Vagina (tissue), 2 donors: ENCODE results near the gene DNMBP. TPM values are rescaled to one million over a fixed set of nuclear protein-coding genes. Genes with fewer than 3 reads are reported as not detected.

Source experiments
- DNase-seq, 2 donors: peaks; one replicate each; pipeline ENCODE4 v3.0.0-alpha.2; 2017; ENCODE audit errors: extremely low spot score in 2 of 2
- H3K27ac ChIP-seq: fragments of 200-600 bp; sonication (generic); one replicate; pipeline ENCODE4 v1.5.1; 2019
- H3K27me3 ChIP-seq: fragments of 200-600 bp; sonication (generic); one replicate; pipeline ENCODE4 v1.5.1; 2019
- H3K36me3 ChIP-seq, 2 donors: fragments of 200-600 bp; sonication (generic); one replicate each; pipeline ENCODE4 v1.5.1; 2017 to 2019
- H3K4me1 ChIP-seq: fragments of 200-600 bp; sonication (generic); one replicate; pipeline ENCODE4 v1.5.1; 2019
- H3K4me3 ChIP-seq, 2 donors: fragments of 200-600 bp; sonication (generic); 1 replicate in 1 of 2; 2 replicates in 1 of 2; pipeline ENCODE4 v1.5.1; 2016 to 2019
- H3K9me3 ChIP-seq: fragments of 200-600 bp; sonication (generic); one replicate; pipeline ENCODE4 v1.5.1; 2019
- POLR2A ChIP-seq, 2 donors: fragments of 450-650 bp; IDR thresholded peaks; one replicate each; pipeline ENCODE4 v1.6.1; 2017; ENCODE audit warnings: antibody characterized with exemption in 2 of 2, mild to moderate bottlenecking in 2 of 2, moderate library complexity in 2 of 2
- POLR2AphosphoS5 ChIP-seq, 2 donors: sonication (generic); formaldehyde crosslinking; IDR thresholded peaks; one replicate each; pipeline ENCODE4 v1.9.0; 2017; ENCODE audit warnings: antibody characterized with exemption in 2 of 2, mild to moderate bottlenecking in 2 of 2, low read depth in 1 of 2; ENCODE audit not compliant: insufficient read depth in 1 of 2
- intact Hi-C: fragments of 100-400 bp; cut with DNase I; formaldehyde crosslinking; loops from one replicate; pipeline ENCODE4 v1.15.1; 2023
- total RNA-seq: library from RNA; depleted of rRNA; stranded (reverse); fragments of >200 nt; gene quantifications from one replicate; pipeline ENCODE4 v1.2.3, GENCODE V29; 2016
- TF ChIP-seq, protein P1 (sequence below), 3 experiments: fragments of 450-650 bp in 2 of 3; fragments of 200-600 bp in 1 of 3; sonication (generic) in 1 of 3; IDR thresholded peaks; one replicate each; pipeline ENCODE4 v1.5.1; 2017 to 2019; ENCODE audit warnings: antibody characterized with exemption in 3 of 3, mild to moderate bottlenecking in 2 of 3, moderate library complexity in 2 of 3

DNMBP gene
- total RNA-seq, 1 donor from 2014 or later = 31.9 TPM

DNA sequence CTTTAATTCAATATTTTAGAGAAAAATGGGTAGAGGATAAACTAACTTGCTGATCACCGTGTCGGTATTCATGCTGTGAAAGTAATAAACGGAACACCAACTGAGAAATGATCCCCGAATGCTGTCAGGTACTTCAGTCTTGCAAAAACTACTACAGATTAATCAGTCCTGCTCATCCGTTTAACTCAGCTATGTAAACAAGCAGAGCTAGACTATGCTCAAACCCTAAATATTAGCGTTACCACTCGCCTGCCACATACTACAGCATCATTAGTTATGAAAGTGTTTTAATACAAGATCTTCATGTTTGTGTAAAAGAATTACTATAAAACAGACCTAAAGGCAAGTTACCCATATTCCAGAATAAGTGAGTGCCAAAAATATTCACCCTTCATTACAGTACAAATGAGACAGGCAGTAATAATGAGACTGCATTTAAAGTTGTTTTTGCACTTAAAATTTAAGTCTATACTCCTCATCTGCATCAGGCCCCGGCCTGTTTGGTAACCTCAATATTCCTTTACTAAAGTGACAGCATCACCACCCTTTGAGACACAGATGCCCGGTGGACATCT, 952 bp downstream of the DNMBP start:
- no peak for DNase-seq
- Histone ChIP-seq H3K27me3 (no peaks in the 10 kb centered on the region), H3K4me3 (peak overlapping the region; percentile 82 to 95), H3K4me1 (peaks cover 46% of the 10 kb centered on the region), H3K27ac (peak overlapping the region; percentile 92), H3K36me3 (no peaks in the 10 kb centered on the region), H3K9me3 (no peaks in the 10 kb centered on the region)
- TF ChIP-seq POLR2AphosphoS5 (IDR thresholded peaks at IDR 0.05; ENCODE audit: insufficient read depth in 1 of 2, low read depth in 1 of 2) (no peak), POLR2A (IDR thresholded peaks at IDR 0.05) (no peak)
- TF ChIP-seq, protein P1, sequence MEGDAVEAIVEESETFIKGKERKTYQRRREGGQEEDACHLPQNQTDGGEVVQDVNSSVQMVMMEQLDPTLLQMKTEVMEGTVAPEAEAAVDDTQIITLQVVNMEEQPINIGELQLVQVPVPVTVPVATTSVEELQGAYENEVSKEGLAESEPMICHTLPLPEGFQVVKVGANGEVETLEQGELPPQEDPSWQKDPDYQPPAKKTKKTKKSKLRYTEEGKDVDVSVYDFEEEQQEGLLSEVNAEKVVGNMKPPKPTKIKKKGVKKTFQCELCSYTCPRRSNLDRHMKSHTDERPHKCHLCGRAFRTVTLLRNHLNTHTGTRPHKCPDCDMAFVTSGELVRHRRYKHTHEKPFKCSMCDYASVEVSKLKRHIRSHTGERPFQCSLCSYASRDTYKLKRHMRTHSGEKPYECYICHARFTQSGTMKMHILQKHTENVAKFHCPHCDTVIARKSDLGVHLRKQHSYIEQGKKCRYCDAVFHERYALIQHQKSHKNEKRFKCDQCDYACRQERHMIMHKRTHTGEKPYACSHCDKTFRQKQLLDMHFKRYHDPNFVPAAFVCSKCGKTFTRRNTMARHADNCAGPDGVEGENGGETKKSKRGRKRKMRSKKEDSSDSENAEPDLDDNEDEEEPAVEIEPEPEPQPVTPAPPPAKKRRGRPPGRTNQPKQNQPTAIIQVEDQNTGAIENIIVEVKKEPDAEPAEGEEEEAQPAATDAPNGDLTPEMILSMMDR (IDR thresholded peaks at IDR 0.05) = no peak
- intact Hi-C loops = no loop called here

DNA sequence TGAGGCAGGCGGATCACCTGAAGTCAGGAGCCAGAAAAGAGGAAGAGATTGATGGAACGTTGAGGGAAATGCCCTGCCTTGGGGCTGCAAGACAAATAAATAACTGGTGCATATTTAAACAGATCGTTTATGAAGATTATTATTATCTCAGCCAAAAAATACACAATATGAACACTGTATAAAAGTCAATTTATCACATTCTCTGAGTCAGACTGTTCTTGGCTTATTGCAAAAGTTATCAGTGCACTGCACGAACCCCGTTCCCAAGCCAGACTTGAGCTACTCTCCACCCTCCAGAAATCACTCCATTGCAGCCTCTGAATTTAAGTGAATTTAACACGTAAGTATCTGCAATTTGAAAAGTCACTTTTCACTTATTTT, 1.6 kb downstream of the DNMBP start:
- no peaks in the 10 kb centered on the region for H3K36me3 ChIP-seq
- intact Hi-C loops = no loop called here
- no peaks in the 10 kb centered on the region for H3K27me3 ChIP-seq
- TF ChIP-seq, protein P1 (IDR thresholded peaks at IDR 0.05) = no peak
- no peak for TF ChIP-seq POLR2AphosphoS5 (IDR thresholded peaks at IDR 0.05; ENCODE audit: insufficient read depth in 1 of 2, low read depth in 1 of 2)
- no peak for TF ChIP-seq POLR2A (IDR thresholded peaks at IDR 0.05)
- H3K4me1 ChIP-seq = peaks cover 53% of the 10 kb centered on the region
- H3K4me3 ChIP-seq = peak overlapping the region; percentile 82 to 95
- H3K9me3 ChIP-seq = no peaks in the 10 kb centered on the region
- DNase-seq = no peak
- H3K27ac ChIP-seq = peak overlapping the region; percentile 92

DNA sequence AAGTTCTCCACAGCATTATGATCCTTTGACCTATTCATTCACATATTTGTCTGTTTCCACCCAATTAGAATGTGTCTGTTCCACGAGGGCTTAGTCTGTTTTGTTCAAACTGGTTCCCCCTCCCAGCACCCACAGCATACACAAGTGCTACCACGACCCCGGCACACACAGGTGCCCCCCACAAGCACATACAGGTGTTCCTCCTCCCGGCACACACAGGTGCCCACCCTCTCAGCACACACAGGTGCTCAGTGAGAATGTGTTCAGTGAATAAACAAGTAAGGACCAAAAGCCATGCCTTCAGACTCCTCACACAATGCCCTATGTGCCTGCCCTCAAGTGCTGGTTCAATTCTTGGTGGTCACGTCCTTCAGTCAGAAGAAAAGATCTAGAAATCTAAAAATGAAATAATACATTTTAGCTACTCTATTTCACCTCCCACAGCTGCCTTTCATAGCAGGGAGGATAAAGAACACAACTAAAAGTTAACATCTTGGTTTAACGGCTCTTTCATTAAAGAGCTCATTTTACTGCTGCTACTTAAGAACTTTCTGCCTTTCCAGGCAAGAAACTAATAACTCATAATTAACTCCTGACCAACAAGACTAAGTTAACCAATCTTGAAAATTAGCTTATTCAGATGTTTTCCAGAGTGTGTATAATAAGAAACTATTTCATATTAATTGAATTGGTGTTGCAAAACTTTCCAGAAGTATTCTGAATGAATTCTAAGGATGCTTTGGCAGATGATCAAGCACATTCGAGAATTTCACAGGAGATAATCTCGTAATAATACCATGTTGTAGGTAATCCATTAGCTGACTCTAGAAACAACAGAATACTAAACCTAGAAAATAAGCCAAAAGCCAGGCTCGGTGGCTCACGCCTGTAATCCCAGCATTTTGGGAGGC, 2.3 kb downstream of the DNMBP start:
- H3K27me3 ChIP-seq = no peaks in the 10 kb centered on the region
- intact Hi-C loops = no loop called here
- TF ChIP-seq POLR2AphosphoS5 (IDR thresholded peaks at IDR 0.05; ENCODE audit: insufficient read depth in 1 of 2, low read depth in 1 of 2) (no peak), POLR2A (IDR thresholded peaks at IDR 0.05) (no peak)
- TF ChIP-seq, protein P1 (IDR thresholded peaks at IDR 0.05) = no peak
- H3K4me1 ChIP-seq = peaks cover 58% of the 10 kb centered on the region
- H3K9me3 ChIP-seq = no peaks in the 10 kb centered on the region
- peak overlapping the region; percentile 82 to 95 for H3K4me3 ChIP-seq
- DNase-seq = no peak
- H3K27ac ChIP-seq = peak overlapping the region; percentile 92
- no peaks in the 10 kb centered on the region for H3K36me3 ChIP-seq

DNA sequence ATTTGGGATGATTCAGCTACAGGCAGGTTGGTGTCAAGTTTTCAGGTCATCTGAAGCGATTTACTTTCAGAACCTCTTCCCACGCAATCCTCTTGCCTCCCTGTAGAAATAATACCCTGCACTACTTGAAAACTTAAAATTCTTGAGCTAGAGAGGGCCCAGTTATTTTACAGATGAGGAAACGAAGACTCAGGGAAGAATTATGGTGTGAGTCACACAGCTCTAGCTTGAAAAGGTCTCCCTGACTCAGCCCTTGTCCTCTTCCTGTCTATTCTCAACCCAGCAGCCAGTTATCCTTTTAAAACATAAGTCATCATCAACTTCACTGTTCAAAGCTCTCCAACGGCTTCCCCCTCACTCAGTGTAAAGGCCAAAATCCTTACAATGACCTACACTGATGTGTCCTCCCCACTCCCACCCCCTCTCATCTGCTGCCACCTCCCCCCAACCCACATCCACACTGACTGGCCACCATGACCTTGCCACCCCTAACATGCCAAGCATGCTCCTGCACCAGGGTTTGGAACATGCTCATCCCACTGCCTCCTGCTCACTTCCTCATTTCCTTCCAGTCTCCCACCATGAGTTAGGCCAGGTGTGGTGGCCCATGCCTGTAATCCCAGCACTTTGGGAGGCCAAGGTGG, 3.4 kb downstream of the DNMBP start:
- H3K4me3 ChIP-seq = peak overlapping the region in 1 of 2 donors; percentile 26
- no peak for DNase-seq
- TF ChIP-seq POLR2AphosphoS5 (IDR thresholded peaks at IDR 0.05; ENCODE audit: insufficient read depth in 1 of 2, low read depth in 1 of 2) (peak in 1 of 2 donors; percentile 41), POLR2A (IDR thresholded peaks at IDR 0.05) (no peak)
- H3K27ac ChIP-seq = peak overlapping the region; percentile 92
- H3K27me3 ChIP-seq = no peaks in the 10 kb centered on the region
- peaks cover 68% of the 10 kb centered on the region for H3K4me1 ChIP-seq
- H3K9me3 ChIP-seq = no peaks in the 10 kb centered on the region
- no peaks in the 10 kb centered on the region for H3K36me3 ChIP-seq
- intact Hi-C loops = no loop called here

DNA sequence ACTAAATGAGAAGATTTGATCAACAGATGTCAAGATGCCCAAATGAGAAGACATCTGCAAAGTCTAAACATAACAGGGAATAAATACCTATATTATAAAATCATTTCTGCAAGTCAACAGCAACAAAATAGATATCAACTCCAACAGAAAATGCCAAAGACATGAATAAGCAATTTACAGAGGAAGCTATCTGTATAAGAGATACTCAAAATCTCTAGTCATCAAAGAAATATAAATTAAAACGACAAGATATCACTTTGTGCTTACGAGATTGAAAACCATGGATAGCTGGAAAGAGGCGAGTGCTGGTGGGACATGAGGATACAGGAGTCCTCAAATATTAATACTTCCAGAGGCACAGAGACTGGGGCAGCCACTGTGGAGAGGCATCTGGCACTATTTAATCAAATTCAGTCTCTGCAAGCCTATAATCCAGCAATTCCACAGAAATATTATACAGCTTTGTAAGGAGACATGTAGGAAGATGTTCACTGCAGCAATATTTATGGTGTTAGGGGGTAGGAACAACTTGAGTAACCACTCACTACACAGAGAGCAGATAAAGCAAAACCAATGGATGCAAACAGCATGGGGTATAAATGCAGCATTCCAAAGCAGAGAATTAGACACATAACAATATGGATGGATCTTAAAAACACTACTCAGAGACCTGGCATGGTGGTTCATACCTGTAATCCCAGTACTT, 4.8 kb downstream of the DNMBP start:
- TF ChIP-seq, protein P1 (IDR thresholded peaks at IDR 0.05) = no peak
- TF ChIP-seq POLR2AphosphoS5 (IDR thresholded peaks at IDR 0.05; ENCODE audit: insufficient read depth in 1 of 2, low read depth in 1 of 2) (no peak), POLR2A (IDR thresholded peaks at IDR 0.05) (no peak)
- Histone ChIP-seq H3K27ac (peak overlapping the region; percentile 92), H3K4me1 (peaks cover 79% of the 10 kb centered on the region), H3K9me3 (no peaks in the 10 kb centered on the region), H3K36me3 (no peaks in the 10 kb centered on the region), H3K27me3 (no peaks in the 10 kb centered on the region), H3K4me3 (no peak overlapping the region)
- intact Hi-C loops = no loop called here
- DNase-seq = no peak
